GM19193 (cell line): ENCODE measurements around the gene PEX11G.

Experiments
- POLR2A ChIP-seq: IDR thresholded peaks from 4 replicates; pipeline ENCODE4 v1.6.1; 2011; ENCODE audit not compliant: insufficient read depth, insufficient read length; ENCODE audit errors: extremely low read depth

The PEX11G gene

GRCh38 chr19:7470540-7471305, 18.1 kb downstream of the PEX11G start:
- TF ChIP-seq POLR2A = no peak

GRCh38 chr19:7469669-7470285, 19.1 kb downstream of the PEX11G start:
- no peak for TF ChIP-seq POLR2A

GRCh38 chr19:7468840-7469239, 20.0 kb downstream of the PEX11G start:
- no peak for TF ChIP-seq POLR2A

GRCh38 chr19:7467009-7467989, 21.5 kb downstream of the PEX11G start:
- no peak for TF ChIP-seq POLR2A

GRCh38 chr19:7463575-7463974, 25.3 kb downstream of the PEX11G start:
- no peak for TF ChIP-seq POLR2A

GRCh38 chr19:7461841-7462629, 26.8 kb downstream of the PEX11G start:
- no peak for TF ChIP-seq POLR2A

GRCh38 chr19:7460562-7460966, 28.3 kb downstream of the PEX11G start:
- TF ChIP-seq POLR2A = no peak

GRCh38 chr19:7459773-7460172, 29.1 kb downstream of the PEX11G start:
- no peak for TF ChIP-seq POLR2A

- TF ChIP-seq POLR2A = no peak
Measured at GRCh38 chr19:7458675-7459074, 30.2 kb downstream of the PEX11G start.

GRCh38 chr19:7456964-7457541, 31.8 kb downstream of the PEX11G start:
- TF ChIP-seq POLR2A = no peak

GRCh38 chr19:7455600-7456296, 33.1 kb downstream of the PEX11G start:
- no peak for TF ChIP-seq POLR2A

GRCh38 chr19:7454998-7455397, 33.8 kb downstream of the PEX11G start:
- TF ChIP-seq POLR2A = no peak
